Activated naive CD4-positive, alpha-beta T cell treated with anti-CD3 and anti-CD28 coated beads for 36 hours (primary cell): Measurements from ENCODE around the gene ETS1. TPM values are rescaled to one million over a fixed set of nuclear protein-coding genes. Genes with fewer than 3 reads are reported as not detected.

Source experiments
- CTCF ChIA-PET: fragments of 350-600 bp; sonication (Branson Sonifier 250); formaldehyde crosslinking; loops from one replicate; lab custom pipeline; 2021; ENCODE audit warnings: antibody characterized with exemption; lab: Charles Lee
- DNase-seq: peaks from one replicate; pipeline ENCODE4 v3.0.0-alpha.2; 2020
- H3K27ac Mint-ChIP-seq: one replicate; pipeline ENCODE4 v1.8.0; 2021; ENCODE audit warnings: mild to moderate bottlenecking, mixed read lengths
- H3K27me3 Mint-ChIP-seq: one replicate; pipeline ENCODE4 v1.8.0; 2021; ENCODE audit warnings: low read depth, mixed read lengths
- H3K36me3 Mint-ChIP-seq: one replicate; pipeline ENCODE4 v1.8.0; 2021; ENCODE audit warnings: low read depth, mixed read lengths
- H3K4me1 Mint-ChIP-seq: one replicate; pipeline ENCODE4 v1.8.0; 2021; ENCODE audit warnings: low read depth, mixed read lengths
- H3K4me3 Mint-ChIP-seq: one replicate; pipeline ENCODE4 v1.8.0; 2021; ENCODE audit warnings: mild to moderate bottlenecking, moderate library complexity, mixed read lengths
- H3K9me3 Mint-ChIP-seq: one replicate; pipeline ENCODE4 v1.8.0; 2021; ENCODE audit warnings: mixed read lengths
- intact Hi-C: fragments of 100-400 bp; cut with micrococcal nuclease; formaldehyde crosslinking; loops from one replicate; pipeline ENCODE4 v1.15.1; 2023
- total RNA-seq, 2 experiments: library from RNA; stranded (reverse); gene quantifications; one replicate each; pipeline ENCODE4 v1.2.3, GENCODE V29; 2021

The ETS1 gene
- total RNA-seq, 2 experiments from 2014 or later = 336 to 338 TPM

- Mint-ChIP-seq H3K9me3 (no peaks in the 10 kb centered on the region), H3K4me3 (no peak overlapping the region), H3K4me1 (peaks cover 24% of the 10 kb centered on the region), H3K36me3 (no peaks in the 10 kb centered on the region), H3K27me3 (no peaks in the 10 kb centered on the region), H3K27ac (no peak overlapping the region)
- intact Hi-C loops = loop anchor here (1.0 to 10.0 kb wide), 2 partner anchors 10 to 525 kb away; no protein-coding TSS in a partner anchor
- peak; percentile 85 for DNase-seq
- CTCF ChIA-PET = no interaction called here
Observed at GRCh38 chr11:128559496-128560103, 27.8 kb downstream of the ETS1 start.

- Mint-ChIP-seq H3K27ac (no peak overlapping the region), H3K27me3 (no peaks in the 10 kb centered on the region), H3K4me1 (peaks cover 55% of the 10 kb centered on the region), H3K9me3 (no peaks in the 10 kb centered on the region), H3K36me3 (no peaks in the 10 kb centered on the region), H3K4me3 (no peak overlapping the region)
- CTCF ChIA-PET = interaction anchor here (0.6 to 2.9 kb wide), 10 partner anchors 9 to 338 kb away, joined by 3 to 11 read pairs (median 4); no protein-coding TSS in a partner anchor
- DNase-seq = no peak
- intact Hi-C loops = loop anchor here (1.0 to 10.0 kb wide), 2 partner anchors 75 to 521 kb away; no protein-coding TSS in a partner anchor
Observed at GRCh38 chr11:128555606-128556005, 31.8 kb downstream of the ETS1 start.

GRCh38 chr11:128553662-128554362, 33.5 kb downstream of the ETS1 start:
- Mint-ChIP-seq H3K36me3 (no peaks in the 10 kb centered on the region), H3K27ac (peak overlapping the region; percentile 95)

GRCh38 chr11:128552783-128553661, 34.3 kb downstream of the ETS1 start:
- no peaks in the 10 kb centered on the region for H3K36me3 Mint-ChIP-seq
- H3K27ac Mint-ChIP-seq = peak overlapping the region; percentile 95
- intact Hi-C loops = loop anchor here (10.0 kb wide), 1 partner anchor 518 kb away; no protein-coding TSS in a partner anchor
- no peaks in the 10 kb centered on the region for H3K27me3 Mint-ChIP-seq
- CTCF ChIA-PET = interaction anchor here (0.6 to 2.9 kb wide), 10 partner anchors 24 to 382 kb away, joined by 3 to 13 read pairs (median 6); no protein-coding TSS in a partner anchor
- peaks cover 59% of the 10 kb centered on the region for H3K4me1 Mint-ChIP-seq
- peak overlapping the region; percentile 19 for H3K4me3 Mint-ChIP-seq
- peak; percentile 68 for DNase-seq
- no peaks in the 10 kb centered on the region for H3K9me3 Mint-ChIP-seq

More at GRCh38 chr11:128553662-128554362, 33.5 kb downstream of the ETS1 start:
- CTCF ChIA-PET = interaction anchor here (0.6 to 2.9 kb wide), 14 partner anchors 22 to 383 kb away, joined by 3 to 13 read pairs (median 4); no protein-coding TSS in a partner anchor
- intact Hi-C loops = loop anchor here (1.0 to 10.0 kb wide), 2 partner anchors 382 to 519 kb away; no protein-coding TSS in a partner anchor
- Mint-ChIP-seq H3K4me1 (peaks cover 54% of the 10 kb centered on the region), H3K4me3 (no peak overlapping the region), H3K9me3 (no peaks in the 10 kb centered on the region), H3K27me3 (no peaks in the 10 kb centered on the region)
- DNase-seq = peak; percentile 51

GRCh38 chr11:128551611-128552335, 35.6 kb downstream of the ETS1 start:
- no peaks in the 10 kb centered on the region for H3K27me3 Mint-ChIP-seq
- H3K36me3 Mint-ChIP-seq = no peaks in the 10 kb centered on the region
- intact Hi-C loops = loop anchor here (1.0 to 10.0 kb wide), 14 partner anchors 26 to 517 kb away; no protein-coding TSS in a partner anchor
- peak; percentile 60 for DNase-seq
- H3K4me3 Mint-ChIP-seq = peak overlapping the region; percentile 27
- H3K9me3 Mint-ChIP-seq = no peaks in the 10 kb centered on the region
- H3K27ac Mint-ChIP-seq = peak overlapping the region; percentile 95
- CTCF ChIA-PET = interaction anchor here (0.6 to 1.9 kb wide), 6 partner anchors 26 to 279 kb away, joined by 3 to 7 read pairs (median 3); no protein-coding TSS in a partner anchor
- peaks cover 72% of the 10 kb centered on the region for H3K4me1 Mint-ChIP-seq

GRCh38 chr11:128551058-128551457, 36.3 kb downstream of the ETS1 start:
- CTCF ChIA-PET = interaction anchor here (1.0 to 1.2 kb wide), 2 partner anchors 71 to 77 kb away, joined by 3 to 4 read pairs; no protein-coding TSS in a partner anchor

GRCh38 chr11:128550261-128550821, 37.0 kb downstream of the ETS1 start:
- Mint-ChIP-seq H3K27ac (peak overlapping the region; percentile 95), H3K27me3 (no peaks in the 10 kb centered on the region), H3K9me3 (no peaks in the 10 kb centered on the region), H3K4me1 (peaks cover 83% of the 10 kb centered on the region), H3K4me3 (no peak overlapping the region), H3K36me3 (no peaks in the 10 kb centered on the region)
- CTCF ChIA-PET = interaction anchor here (1.0 to 1.2 kb wide), 2 partner anchors 72 to 78 kb away, joined by 3 to 4 read pairs; no protein-coding TSS in a partner anchor
- intact Hi-C loops = loop anchor here (2.0 to 10.0 kb wide), 3 partner anchors 78 to 516 kb away; no protein-coding TSS in a partner anchor
- DNase-seq = no peak

More at GRCh38 chr11:128551058-128551457, 36.3 kb downstream of the ETS1 start:
- no peak overlapping the region for H3K4me3 Mint-ChIP-seq
- H3K27ac Mint-ChIP-seq = peak overlapping the region; percentile 95
- no peaks in the 10 kb centered on the region for H3K27me3 Mint-ChIP-seq
- H3K4me1 Mint-ChIP-seq = peaks cover 76% of the 10 kb centered on the region
- no peaks in the 10 kb centered on the region for H3K36me3 Mint-ChIP-seq
- no peaks in the 10 kb centered on the region for H3K9me3 Mint-ChIP-seq
- intact Hi-C loops = loop anchor here (1.0 to 10.0 kb wide), 14 partner anchors 26 to 516 kb away; no protein-coding TSS in a partner anchor
- no peak for DNase-seq

GRCh38 chr11:128549256-128549944, 38.0 kb downstream of the ETS1 start:
- no peaks in the 10 kb centered on the region for H3K9me3 Mint-ChIP-seq
- peak overlapping the region; percentile 93 for H3K27ac Mint-ChIP-seq
- intact Hi-C loops = no loop called here
- CTCF ChIA-PET = interaction anchor here (1.0 kb wide), 1 partner anchor 37 kb away, joined by 3 read pairs; no protein-coding TSS in a partner anchor
- DNase-seq = no peak
- H3K4me1 Mint-ChIP-seq = peaks cover 89% of the 10 kb centered on the region
- H3K4me3 Mint-ChIP-seq = peak overlapping the region; percentile 79
- H3K36me3 Mint-ChIP-seq = no peaks in the 10 kb centered on the region
- H3K27me3 Mint-ChIP-seq = no peaks in the 10 kb centered on the region

- no peaks in the 10 kb centered on the region for H3K36me3 Mint-ChIP-seq
- intact Hi-C loops = no loop called here
- peak overlapping the region; percentile 93 for H3K27ac Mint-ChIP-seq
- CTCF ChIA-PET = interaction anchor here (0.6 to 1.3 kb wide), 4 partner anchors 13 to 36 kb away, joined by 3 to 4 read pairs (median 4); no protein-coding TSS in a partner anchor
- peak overlapping the region; percentile 79 for H3K4me3 Mint-ChIP-seq
- DNase-seq = peak; percentile 42
- H3K9me3 Mint-ChIP-seq = no peaks in the 10 kb centered on the region
- no peaks in the 10 kb centered on the region for H3K27me3 Mint-ChIP-seq
- H3K4me1 Mint-ChIP-seq = peaks cover 87% of the 10 kb centered on the region
Observed at GRCh38 chr11:128548649-128549255, 38.6 kb downstream of the ETS1 start.
